ENCODE data around the gene MRTFB.

MRTFB gene

DNA sequence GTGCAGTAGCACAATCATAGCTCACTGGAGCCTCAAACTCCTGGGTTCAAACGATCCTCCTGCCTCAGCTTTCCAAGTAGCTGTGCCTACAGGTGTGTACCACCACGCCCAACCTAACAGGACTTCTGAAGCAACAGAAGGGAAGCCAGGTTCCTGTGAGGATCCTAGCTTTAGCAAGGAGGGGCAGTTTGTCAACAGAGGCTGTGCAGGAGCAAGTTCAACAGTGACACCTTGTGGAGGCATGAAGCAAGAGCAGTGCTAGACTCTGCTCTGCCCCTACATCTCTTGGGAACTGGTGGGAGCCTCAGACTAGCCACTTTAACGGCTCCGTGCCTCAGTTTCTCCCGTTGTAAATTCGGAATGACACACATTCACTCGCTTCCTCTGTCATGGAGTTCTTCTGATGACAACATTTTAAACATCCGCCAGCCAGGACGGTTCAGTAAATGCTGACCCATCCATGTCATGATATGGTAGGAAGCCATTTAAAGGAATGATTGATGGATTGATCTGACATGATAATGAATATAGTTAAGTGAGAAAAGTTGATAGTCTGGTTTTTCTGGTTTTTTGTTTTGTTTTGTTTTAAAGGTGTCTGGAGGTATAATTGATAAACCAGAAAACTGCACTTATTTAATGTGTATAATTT is 218.7 kb downstream of the MRTFB start:
- TF ChIP-seq GATA2 (IDR thresholded peaks at IDR 0.05; ENCODE audit: low read depth, low read length), result no peak
- TF ChIP-seq GATA3 (IDR thresholded peaks at IDR 0.05; ENCODE audit: low read depth, low read length), result no peak

DNA sequence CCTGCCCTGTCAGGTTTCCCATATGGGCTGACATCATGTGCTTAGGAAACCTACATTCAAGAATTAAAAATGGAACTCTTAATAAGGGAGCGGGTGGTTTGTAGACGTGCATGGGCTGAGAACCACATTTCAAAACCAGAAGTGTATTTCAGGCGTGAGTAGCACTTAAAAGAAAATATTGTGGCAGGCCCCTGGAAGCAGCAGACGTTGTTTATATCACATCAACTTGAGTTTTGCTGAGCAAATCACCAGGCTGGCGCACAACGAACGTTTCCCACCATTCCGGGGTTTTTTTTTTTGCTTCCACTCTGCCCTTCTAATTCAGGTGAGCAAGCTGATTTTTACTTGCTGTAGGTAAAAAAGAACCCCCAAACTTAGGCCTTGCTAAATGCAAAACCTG is 220.2 kb downstream of the MRTFB start:
- TF ChIP-seq GATA3 (IDR thresholded peaks at IDR 0.05; ENCODE audit: low read depth, low read length) (no peak), GATA2 (IDR thresholded peaks at IDR 0.05; ENCODE audit: low read depth, low read length) (no peak)

DNA sequence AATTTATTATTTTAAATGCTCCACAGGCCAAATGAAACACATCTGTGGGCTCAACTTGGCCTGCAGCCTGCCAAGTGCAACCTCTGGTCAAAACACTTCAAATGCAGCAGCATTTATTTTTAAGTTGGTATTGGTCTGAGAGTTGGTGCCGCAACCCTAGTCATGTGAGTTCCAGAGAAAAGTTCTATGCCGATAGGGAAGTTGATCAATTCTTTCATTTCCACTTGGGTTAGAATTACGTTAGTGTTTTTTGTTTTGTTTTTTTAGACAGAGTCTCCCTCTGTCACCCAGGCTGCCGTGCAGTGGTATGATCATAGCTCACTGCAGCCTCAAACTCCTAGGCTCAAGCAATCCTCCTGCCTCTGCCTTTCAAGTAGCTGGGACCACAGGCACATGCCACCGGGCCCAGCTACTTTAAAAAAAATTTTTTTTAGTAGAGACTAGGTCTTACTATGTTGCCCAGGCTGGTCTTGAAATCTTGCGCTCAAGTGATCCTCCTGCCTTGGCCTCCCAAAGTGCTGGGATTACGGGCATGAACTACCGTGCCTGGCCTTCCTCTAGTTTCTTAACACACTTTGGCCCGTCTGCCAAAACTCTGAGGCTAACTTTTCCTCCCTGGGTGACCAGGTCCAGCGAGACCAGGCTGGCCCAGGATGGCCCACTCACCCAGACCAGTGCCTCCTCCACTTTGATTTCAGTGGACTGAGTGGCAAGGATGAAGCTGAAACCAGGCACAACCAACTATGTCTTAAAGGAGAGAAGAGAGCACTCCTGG is 221.1 kb downstream of the MRTFB start:
- TF ChIP-seq GATA3 (IDR thresholded peaks at IDR 0.05; ENCODE audit: low read depth, low read length) (no peak), GATA2 (IDR thresholded peaks at IDR 0.05; ENCODE audit: low read depth, low read length) (no peak)

DNA sequence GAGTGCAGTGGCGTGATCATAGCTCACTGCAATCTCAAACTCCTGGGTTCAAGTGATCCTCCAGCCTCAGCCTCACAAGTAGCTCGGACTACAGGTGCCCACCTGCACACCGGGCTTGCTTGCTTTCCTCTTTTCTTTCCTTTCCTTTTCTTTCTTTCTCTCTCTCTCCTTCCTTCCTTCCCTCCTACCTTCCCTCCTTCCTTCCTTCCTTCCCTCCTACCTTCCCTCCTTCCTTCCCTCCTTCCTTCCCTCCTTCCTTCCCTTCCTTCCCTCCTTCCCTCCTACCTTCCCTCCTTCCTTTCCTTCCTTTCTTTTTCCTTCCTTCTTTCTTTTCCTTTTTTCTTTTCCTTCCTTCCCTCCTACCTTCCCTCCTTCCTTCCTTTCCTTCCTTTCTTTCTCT is 225.5 kb downstream of the MRTFB start:
- TF ChIP-seq GATA2 (IDR thresholded peaks at IDR 0.05; ENCODE audit: low read depth, low read length), result no peak

DNA sequence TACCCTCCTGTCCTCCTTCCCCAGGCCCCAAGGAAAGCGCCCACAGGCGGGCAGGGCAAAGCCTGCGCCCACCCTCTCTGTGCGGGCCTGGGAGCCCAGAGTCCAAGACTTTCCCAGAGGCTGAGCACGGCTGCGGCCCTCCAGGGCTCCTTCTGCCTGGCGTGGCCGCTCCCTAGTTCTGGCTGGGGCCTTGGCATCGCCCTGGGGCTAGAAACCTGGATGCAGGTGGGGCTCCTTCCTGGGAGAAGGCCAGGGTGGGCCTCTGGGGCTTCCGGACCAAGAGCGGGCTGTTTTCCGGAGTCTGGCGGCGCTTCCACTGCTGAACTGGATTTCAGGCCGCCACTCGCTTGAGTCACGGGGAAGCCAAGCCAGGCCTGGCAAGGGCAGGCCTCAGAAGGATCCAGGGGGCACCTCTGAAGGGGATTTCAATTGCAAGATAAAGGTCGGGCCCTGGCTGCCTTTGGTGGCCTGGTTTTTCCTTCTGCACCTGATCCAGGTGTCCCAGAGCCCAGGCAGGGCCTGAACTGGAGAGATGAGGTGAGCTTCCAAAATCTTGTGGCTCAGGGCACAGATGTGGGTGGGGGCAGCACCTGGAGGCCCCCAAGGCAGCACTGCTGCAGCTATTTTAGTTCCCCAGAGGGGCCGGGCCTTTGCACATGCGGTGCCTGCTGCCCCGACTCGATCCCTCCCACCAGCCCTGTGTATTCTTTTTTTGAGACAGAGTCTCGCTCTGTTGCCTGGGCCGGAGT is 227.4 kb downstream of the MRTFB start:
- TF ChIP-seq GATA3 (IDR thresholded peaks at IDR 0.05; ENCODE audit: low read depth, low read length) (no peak), GATA2 (IDR thresholded peaks at IDR 0.05; ENCODE audit: low read depth, low read length) (no peak)

DNA sequence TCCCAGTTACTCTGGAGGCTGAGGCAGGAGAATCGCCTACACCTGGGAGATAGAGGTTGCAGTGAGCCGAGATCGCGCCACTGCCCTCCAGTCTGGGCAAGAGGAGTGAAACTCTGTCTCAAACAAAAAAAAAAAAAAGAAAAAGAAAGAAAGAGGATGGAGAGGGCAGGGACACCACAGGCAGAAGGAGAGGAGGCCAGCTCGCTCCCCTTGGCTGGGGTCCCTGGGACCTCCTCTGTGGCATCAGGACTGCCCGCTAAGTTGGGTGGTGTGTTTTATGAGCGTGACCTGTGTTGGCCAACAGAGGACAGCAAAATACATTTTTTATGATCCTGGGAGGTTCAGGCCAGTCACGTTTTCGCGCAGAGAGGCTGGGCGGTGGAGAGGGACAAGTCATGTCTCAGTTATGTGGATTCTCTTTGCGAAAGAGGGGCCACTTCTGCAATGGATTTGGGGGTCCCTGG is 229.6 kb downstream of the MRTFB start:
- TF ChIP-seq GATA2 (IDR thresholded peaks at IDR 0.05; ENCODE audit: low read depth, low read length) (no peak), GATA3 (IDR thresholded peaks at IDR 0.05; ENCODE audit: low read depth, low read length) (no peak)

DNA sequence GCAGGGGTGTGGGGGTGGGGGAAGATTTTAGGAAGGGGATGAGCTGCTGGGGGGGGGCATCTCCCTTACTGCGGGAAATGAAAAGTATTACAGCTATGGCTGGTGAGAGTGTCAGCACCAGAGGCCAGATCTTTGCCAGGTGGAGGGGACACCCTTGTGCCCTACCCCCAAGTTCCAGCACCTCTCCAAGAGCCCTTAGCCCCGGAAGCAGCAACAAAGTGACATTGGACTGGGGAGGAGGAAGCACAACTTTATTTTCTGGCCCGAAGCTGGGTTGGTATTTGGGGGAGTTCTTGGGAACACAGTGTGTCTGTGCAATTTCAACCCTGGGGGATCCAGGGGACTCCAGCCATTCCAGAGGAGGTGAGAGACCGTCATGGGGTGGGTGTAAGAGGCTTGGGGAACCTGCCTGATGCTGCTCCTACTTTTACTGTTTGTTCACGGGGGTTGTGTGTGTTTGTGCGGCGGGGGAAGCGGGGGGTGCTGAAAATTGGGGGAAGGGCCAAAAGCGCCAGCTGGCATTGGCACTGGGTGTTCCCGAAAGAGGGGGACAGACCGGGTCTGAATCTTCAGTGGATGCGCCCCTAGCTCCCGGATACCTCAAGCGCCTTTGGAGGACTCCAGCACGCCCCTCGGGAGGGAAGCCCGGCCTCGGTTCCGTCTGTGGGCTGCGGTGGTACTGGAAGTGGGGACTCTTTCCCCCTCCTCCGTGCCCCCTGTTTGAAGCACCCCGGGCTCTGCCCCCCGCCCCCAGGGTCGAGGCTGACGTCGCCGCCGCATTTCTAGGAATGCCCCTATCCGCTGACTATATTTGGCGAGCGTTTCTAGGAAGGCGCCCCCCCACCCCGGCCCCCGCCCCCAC is 230.3 kb downstream of the MRTFB start:
- no peak for TF ChIP-seq GATA2 (IDR thresholded peaks at IDR 0.05; ENCODE audit: low read depth, low read length)
- no peak for TF ChIP-seq GATA3 (IDR thresholded peaks at IDR 0.05; ENCODE audit: low read depth, low read length)

DNA sequence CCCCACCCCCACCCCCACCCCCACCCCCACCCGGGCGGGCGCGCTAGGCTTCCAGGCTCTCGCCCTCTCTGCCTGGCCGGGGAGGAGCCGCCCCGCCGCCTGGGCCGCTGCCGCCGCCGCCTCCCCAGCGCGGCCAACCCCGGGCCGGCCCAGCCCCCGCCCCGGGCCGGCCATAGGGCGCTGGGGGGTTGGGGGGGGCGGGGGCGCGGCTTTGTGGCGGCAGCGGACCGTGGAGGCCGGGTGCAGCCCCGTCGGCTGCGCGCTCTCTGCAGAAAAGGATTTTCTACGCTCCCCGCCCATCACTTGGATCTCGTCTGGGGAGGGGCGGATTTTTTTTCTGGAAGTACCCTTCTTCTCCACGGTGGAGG is 230.9 kb downstream of the MRTFB start:
- TF ChIP-seq GATA2 (IDR thresholded peaks at IDR 0.05; ENCODE audit: low read depth, low read length) (no peak), GATA3 (IDR thresholded peaks at IDR 0.05; ENCODE audit: low read depth, low read length) (no peak)

DNA sequence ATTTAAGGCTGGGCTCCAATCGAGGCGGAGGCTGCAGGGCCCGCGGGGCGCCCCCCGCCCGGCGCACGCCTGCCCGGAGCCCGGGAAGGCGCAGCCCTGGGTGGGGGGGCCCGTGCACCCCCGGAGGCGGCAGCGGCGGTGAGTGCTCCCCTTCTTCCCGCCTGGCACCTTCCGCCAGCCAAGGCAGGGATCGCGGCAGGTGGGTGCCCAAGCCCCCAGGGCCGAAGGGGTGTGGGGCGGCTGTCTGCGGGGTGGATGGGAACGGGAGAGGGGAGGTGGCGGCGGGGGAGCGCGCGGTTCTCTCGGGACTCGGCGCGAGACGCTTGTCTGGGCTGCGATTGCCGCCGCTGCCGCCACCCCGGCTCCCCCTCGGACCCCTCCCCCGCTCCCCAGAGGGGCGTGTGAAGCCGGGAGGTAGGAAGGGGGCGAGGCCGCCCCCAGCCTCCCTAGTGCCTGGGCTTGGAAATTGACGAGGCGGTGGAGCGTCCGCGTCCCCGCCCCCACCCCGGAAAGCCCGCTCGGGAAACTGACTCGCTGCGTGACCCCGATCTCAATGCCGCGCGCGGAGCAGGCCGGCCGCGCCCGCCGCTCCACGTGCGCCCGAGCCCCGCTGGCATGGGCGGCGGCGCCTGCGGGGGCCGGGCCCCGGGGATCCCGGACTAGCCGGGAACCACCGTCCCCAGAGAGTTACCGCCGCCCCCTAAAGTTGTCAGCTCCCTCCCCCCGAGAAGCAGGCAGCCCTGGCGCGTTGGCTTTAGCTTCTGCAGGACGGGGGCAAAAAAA is 231.5 kb downstream of the MRTFB start:
- no peak for TF ChIP-seq GATA2 (IDR thresholded peaks at IDR 0.05; ENCODE audit: low read depth, low read length)
- TF ChIP-seq GATA3 (IDR thresholded peaks at IDR 0.05; ENCODE audit: low read depth, low read length), result no peak

DNA sequence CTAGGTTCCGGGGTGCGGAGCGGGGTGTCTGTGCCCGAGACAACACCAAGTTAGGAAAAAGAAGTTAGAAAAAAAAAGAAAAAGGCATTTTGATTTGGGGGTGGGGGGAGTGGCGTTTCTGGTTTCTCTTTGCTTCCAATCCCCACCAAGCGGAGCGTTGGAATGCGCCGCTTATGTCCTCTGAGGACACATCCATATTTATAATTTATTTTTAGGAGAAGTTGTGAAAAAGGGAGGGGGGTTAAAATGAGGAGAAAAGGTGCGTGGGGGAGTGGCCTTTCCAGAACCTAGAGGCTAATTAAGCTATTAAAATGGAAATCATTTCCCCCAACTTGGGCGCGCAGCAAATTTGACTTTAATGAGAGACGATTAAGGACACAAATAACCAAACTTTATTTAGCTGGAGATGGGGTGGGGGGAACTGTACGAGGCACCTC is 232.1 kb downstream of the MRTFB start:
- TF ChIP-seq GATA2 (IDR thresholded peaks at IDR 0.05; ENCODE audit: low read depth, low read length), result no peak
- TF ChIP-seq GATA3 (IDR thresholded peaks at IDR 0.05; ENCODE audit: low read depth, low read length), result no peak

DNA sequence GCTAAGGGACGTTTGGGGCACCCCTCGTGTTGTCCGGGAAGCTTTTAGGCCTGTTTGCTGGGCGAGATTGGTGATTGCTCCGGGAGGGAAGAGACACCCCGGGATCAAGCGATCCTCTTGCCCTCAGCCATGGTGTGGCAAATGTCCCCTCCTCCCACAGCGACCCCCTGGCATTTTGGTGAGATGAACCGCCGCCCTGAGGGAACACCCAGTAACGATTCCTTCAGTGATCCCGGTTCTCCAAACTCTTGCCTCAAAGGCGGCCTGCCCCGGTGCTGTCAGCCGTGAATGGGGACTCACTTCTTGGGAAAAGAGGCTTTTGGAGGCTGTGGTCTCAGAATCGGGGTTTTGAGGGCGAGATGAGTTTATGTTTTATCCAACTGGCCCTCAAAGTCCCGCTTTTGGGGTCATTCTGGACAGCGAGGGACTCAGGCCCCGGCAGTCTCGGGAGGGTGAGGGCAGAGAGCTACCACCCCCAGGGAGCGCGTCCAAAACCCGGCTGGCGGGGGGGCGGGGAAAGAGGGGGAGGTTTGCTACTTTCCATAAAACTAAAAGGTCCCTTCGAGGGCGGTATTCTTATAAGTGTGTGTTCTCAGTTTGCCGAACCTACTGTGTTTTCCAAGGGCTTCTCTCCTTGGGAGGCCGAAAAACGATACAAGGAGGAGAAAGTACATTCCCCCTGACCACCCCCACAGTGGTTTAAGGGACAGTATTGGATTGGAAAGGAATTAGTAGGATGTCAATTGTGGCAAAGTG is 232.7 kb downstream of the MRTFB start:
- TF ChIP-seq GATA3 (IDR thresholded peaks at IDR 0.05; ENCODE audit: low read depth, low read length), result no peak
- TF ChIP-seq GATA2 (IDR thresholded peaks at IDR 0.05; ENCODE audit: low read depth, low read length), result no peak

DNA sequence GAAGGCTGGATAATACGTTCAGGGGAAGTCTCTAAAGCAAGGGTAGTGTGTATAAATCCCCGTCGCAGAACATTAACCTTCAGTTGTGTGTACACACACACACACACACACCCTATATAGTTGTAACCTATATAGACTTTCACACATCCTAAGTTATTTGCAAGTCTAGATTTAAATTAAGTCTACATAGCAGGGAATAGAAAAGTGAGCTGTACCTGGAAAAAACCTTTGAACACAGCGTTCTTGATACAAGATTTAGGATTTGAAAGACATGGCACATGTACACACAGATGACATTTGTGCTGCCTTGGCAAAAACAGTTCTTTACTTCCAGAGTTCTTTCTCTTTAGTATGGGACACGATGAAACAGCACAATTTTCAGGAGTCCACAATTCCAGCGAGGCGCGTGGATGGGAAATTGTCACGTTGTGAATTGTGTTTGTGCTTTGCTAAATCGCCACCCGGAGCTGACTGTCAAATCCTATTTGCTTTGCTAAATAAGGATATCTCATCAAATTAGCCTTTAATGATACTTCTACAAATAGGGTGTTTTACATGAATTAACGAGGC is 233.9 kb downstream of the MRTFB start:
- no peak for TF ChIP-seq GATA3 (IDR thresholded peaks at IDR 0.05; ENCODE audit: low read depth, low read length)
- no peak for TF ChIP-seq GATA2 (IDR thresholded peaks at IDR 0.05; ENCODE audit: low read depth, low read length)

Data from SH-SY5Y (cell line).